ENCODE results near the gene P2RX7.
"Not testable (repeated sequence)": the region's sequence is repeated elsewhere in the genome, so short reads cannot be mapped to it uniquely, and the experiment has no call there.

The P2RX7 gene

DNA sequence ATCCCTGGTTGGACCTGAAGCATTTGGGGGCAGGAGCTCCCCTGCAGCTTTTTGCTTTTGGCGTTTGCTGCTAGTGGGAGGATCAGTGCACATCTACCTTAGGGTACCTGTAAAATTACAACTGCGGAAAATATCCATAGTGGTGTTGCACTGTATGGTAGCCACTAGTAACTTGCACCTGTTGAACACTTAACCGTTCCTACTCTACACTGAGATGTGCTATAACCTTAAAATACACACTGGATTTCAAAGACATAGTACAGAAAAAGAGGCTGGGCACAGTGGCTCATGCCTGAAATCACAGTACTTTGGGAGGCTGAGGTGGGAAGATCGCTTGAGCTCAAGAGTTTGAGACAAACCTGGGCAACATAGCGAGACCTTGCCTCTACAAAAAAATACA, 80.2 kb downstream of the P2RX7 start:
- no peak for DNase-seq

DNA sequence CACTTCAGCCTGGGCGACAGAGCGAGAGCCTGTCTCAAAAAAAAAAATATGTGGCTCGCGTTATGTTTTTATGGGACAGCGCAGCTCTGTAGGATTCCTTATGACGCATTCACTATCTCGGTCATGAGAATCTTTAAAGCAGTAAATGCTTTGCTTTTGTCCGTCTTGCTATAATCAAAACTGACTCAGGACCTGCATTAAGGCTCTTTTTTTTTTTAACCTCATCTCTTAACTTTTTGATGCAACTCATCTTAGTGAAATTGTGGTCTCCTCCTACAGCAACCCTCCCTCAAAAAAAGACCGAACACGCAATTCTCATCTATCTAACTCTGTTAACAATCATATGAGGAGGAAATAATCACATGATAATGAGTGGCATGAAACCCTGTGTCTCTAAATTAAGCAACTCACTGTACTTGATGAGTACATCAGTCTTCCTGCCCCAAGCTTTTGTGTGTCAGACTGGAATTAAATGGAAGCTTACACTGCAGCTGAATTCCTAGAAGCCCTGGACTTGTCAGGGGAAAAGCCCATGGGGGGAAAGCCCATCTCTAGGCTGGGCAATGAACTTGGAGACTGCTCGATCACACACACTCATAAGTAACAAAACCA, 81.6 kb downstream of the P2RX7 start:
- peak; percentile 34 for DNase-seq

DNA sequence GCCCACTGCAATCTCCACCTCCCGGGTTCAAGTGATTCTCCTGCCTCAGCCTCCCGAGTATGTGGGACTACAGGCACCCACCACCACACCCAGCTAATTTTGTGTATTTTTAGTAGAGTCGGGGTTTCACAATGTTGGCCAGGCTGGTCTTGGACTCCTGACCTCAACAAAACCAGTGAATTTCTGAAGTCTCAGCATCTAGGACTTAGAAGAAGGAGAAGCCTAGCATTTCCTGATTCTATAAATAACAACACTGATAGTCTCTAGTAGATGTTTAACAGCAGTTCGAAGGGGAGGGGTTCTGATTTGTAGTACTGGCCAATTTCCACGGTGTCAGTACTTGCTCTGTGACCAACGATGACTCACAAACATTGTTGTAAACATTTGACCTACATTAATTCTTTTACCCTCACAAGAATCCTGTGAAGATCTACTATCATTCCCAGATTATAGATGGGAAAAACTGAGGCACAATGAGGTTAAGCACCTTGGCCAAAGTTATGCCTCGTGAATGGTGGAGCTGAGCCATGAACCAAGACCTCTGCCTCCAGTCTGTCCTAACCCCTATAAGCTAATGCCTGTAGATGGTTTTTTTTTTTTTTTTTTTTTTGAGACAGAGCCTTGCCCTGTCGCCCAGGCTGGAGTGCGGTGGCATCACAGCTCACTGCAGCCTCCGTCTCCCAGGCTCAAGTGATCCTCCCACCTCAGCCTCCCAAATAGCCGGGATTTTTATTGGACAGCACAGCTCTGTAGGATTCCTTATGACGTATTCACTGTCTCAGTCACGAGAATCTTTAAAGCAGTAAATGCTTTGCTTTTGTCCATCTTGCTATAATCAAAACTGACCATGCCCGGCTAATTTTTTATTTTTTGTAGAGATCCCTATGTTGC, 82.4 kb downstream of the P2RX7 start:
- peak; percentile 85 for DNase-seq

DNA sequence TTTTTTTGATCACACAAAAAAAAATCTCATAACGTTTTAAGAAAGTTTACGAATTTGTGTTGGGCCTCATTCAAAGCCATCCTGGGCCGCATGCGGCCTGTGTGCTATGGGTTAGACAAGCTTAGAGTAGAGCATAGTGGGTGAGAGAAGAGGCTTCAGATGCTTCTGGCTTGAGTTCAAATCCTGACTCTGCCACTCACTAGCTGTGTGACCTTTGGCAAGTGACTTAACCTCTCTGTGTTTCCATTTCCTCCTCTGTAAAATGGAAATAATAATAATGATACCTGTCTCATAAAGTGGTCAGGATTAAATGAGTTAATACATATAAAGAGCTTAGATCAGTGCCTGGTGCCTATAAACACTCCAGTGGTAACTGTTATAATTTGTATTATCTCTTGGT, 83.4 kb downstream of the P2RX7 start:
- DNase-seq, result no peak

DNA sequence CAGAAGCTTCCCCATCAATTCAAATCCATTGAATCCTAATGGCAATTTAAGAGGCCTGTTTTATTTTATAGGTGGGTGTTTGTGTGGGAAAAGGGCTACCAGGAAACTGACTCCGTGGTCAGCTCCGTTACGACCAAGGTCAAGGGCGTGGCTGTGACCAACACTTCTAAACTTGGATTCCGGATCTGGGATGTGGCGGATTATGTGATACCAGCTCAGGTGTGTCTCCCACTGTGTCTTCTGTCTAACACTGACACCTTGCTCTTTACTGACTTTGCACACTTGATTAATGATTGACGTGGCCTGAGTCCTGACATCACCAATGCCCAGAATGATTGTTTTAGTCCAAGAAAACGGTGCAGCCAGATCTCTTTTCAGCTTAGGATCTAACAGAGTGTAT, 84.4 kb downstream of the P2RX7 start:
- DNase-seq, result peak; percentile 59

DNA sequence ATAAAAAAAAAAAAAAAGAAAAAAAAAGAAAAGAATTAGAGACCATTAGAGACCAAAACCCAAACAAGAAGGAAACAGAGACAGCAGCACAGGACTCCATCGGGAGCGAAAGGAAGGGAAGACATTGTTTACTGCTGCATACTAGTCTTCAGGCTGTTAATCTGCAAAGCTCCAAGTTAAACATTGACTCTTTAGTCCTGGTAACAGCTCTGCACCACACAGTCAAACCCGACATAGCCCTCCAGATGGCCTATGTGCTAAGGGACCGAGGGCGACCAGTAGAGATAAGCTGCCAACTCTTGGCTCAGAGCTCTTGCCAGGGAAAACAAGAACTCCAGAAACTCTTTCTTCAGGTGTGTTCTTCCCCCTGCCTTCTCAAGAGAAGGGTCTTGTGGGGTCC, 85.1 kb downstream of the P2RX7 start:
- peak; percentile 34 for DNase-seq

DNA sequence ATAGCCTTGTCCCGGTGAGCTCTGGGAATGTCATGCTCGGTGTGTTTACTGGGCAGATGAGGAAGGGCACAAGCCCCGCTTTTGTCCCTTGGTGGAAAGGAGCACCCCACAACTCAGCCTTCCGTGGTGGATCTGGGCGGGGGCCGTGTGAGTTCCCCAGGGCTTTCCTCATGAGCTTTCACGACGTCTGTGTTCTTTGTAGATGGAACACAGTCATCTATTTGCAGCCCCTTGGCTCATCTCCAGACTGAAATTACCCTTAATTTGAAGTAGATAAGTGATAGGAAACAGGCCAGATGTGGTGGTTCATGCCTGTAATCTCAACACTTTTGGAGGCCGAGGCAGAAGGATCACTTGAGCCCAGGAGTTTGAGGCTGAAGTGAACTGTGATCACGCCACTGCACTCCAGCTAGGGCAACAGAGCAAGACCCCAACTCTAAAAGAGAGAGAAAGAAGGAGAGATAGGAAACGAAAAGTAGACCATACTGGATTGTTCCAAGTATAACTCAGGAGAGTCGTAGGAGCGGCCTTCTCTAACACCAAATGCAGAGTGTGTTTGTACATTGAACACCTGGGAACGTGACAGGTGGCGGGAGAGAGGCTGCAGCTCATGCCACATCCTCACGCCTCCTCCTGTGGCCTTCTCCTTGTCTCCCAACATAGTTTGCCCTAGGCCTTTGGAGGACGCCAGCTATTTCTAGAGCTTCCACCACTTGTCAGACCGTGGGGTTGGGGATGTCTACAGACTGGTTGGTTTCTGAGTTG, 86.1 kb downstream of the P2RX7 start:
- no peak for DNase-seq

DNA sequence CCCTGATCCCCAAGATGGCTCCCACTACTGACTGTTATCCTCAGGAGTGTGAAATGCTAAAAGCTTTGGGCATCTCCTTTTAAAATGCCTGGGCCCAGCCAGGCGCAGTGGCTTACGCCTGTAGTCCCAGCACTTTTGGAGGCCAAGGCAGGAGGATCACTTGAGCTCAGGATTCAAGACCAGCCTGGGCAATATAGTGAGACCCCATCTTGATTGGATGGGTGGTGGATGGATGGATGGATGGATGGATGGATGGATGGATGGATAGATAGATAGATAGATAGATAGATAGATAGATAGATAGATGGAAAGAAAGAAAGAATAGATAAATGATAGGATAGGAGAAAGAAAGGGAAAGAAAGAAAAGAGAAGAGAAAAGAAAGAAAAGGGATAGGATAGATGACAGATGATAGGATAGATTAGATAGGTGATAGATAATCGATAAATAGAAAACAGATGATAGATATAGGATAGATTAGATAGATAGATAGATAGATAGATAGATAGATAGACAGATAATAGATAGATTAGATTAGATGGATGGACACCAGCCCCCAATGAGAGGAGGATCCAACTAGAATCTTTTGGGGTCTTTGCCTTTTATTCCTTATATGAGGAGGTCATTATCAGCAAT, 86.8 kb downstream of the P2RX7 start:
- DNase-seq, result no peak

DNA sequence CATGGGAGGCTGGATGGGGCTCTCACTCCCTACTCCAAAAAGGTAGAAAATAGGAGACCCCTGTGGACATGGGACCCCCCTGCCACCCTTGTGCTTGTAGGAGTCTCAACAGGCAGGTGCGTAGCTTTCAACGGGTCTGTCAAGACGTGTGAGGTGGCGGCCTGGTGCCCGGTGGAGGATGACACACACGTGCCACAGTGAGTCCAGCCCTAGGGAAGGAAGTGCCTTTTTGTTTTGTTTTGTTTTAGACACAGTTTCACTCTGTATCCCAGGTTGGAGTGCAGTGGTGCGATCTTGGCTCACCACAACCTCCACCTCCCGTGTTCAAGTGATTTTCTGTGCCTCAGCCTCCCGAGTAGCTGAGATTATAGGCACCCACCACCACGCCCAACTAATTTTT, 90.2 kb downstream of the P2RX7 start:
- DNase-seq, result no peak

DNA sequence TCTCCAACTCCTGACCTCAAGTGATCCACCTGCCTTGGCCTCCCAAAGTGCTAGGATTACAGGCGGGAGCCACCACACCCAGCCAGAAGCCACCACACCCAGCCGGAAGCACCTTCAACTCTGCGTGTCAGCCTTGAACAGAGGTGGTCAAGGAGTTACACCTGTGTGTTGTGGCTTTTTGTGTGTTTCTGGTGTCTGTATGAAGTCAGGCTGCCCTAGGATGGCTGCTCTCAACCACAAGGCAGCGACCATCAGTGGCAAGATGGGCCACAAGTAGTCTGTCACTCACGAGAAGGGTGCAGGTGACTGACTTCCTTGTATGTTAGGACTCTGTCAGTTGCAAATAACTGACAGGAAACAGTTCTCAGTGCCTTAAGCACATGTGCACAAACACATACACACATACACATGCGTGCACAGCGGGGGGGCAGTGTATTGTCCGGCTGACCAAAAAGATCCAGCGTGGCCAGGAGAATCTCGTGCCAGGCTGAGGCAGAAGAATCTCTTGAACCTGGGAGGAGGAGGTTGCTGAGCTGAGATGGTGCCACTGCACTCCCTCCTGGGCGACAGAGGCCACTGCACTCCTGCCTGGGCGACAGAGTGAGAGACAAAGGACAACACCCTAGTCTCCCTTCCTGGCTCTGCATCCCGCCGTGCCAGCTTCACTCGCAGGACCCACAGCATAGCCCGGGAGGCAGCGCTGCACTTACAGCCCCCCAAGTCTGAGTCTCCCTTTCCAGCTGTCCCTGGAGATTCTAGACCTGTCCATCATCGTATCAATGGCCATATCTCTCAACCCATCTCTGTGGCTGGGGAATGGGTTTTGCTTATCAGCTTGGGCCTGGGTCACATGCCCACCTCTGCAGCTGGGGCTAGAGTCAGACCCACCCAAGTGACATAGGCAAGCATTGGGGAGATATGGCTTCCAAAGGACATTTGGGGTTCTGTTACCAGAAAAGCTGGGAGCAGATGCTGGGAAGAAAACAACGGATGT, 90.9 kb downstream of the P2RX7 start:
- peak; percentile 53 for DNase-seq

DNA sequence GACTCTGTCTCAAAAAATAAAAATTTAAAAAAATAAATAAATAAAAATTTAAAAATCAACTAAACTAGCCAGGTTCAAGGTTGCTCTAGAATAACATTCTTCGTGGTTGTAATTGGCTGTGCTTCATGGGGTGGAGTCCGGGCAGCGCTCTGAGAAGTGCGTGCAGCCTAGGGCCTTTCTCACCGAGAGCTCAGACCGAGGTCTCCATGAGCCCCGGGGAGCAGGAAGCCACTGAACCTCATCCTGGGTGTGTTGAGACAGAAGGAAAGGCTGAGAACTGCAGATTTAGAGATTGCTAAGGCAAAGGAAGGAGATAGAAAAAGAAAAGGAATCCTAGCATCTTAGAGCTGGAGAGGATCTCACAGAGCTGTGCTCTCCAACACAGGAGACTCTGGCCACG, 91.9 kb downstream of the P2RX7 start:
- no peak for DNase-seq

DNA sequence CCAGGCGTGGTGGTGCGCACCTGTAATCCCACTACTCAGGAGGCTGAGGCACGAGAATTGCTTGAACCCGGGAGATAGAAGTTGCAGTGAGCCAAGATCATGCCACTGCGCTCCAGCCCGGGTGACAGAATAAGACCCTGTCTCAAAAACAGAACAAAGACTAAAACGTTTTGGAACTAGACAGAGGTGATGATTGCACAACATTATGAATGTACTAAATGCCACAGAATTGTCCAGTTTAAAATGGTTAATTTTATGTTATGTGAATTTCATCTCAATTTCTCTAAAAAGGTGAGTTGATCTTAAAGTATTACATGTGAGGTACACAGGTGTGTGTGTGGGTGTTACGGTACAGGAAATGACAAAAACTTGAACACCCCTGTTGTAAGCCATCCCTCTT, 93.7 kb downstream of the P2RX7 start:
- no peak for DNase-seq

DNA sequence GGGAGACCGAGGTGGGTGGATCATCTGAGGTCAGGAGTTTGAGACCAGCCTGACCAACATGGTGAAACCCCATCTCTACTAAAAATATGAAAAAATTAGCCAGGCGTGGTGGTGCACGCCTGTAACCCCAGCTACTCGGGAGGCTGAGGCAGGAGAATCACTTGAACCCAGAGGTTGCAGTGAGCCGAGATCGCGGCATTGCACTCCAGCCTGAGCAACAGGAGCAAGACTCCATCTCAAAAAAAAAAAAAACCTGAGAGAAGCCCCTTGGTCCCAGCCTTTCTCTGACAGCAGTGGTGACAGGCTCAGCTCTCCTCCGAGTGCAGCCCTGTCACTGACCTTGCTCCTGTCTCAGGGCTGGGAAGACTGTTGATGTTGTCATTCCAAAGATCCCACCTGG, 94.2 kb downstream of the P2RX7 start:
- not testable (repeated sequence) for DNase-seq

DNA sequence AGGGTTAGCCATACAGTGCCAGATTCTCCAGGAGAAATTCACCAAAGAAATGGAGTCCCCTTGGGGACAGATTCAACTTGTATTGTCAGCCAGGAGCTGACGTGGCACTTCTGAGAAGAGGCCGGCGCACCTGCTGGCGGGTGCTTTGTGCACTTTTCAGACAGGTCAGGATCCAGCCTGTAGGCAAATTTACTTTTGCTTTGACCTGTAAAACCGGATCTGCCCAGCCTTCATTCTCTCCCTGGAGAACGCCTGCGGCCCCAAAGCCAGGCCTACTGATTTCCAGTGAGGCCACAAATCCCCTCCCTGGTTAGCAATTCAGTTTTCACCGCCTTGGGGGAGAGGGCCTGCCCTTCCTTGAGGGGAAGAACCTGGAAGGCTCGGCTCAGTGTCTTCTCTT, 94.6 kb downstream of the P2RX7 start:
- peak; percentile 98 for DNase-seq

DNA sequence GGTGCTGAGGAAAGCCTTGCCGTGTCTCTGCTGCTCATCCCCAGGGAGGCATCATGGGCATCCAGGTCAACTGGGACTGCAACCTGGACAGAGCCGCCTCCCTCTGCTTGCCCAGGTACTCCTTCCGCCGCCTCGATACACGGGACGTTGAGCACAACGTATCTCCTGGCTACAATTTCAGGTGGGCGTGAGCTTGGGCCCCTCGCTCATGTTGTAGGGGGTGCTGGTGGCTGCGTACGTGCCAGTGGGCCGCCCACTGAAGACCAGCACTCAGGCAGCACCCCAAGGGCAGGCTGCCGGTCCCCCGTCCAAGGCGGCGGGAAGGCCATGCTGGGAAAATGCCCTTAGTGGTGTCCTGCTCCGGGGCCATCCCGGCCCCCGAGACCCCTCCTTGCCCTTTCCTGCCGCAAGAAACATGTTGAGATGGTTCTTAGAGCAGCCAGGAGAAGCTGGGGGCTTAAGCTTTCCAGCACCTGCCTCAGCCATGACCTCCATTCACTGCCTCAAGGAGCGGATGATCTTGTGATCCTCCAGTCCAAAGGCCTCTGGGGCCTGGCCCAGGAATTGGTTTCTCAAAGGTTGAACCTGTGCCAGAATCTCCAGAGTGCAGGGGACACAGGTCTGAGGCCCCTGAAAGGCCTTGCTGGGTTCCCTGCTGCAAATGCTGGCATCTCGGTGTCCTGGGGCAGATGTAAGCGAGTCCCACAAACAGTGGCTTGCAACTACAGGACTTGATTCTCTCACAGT, 96.4 kb downstream of the P2RX7 start:
- DNase-seq, result no peak

DNA sequence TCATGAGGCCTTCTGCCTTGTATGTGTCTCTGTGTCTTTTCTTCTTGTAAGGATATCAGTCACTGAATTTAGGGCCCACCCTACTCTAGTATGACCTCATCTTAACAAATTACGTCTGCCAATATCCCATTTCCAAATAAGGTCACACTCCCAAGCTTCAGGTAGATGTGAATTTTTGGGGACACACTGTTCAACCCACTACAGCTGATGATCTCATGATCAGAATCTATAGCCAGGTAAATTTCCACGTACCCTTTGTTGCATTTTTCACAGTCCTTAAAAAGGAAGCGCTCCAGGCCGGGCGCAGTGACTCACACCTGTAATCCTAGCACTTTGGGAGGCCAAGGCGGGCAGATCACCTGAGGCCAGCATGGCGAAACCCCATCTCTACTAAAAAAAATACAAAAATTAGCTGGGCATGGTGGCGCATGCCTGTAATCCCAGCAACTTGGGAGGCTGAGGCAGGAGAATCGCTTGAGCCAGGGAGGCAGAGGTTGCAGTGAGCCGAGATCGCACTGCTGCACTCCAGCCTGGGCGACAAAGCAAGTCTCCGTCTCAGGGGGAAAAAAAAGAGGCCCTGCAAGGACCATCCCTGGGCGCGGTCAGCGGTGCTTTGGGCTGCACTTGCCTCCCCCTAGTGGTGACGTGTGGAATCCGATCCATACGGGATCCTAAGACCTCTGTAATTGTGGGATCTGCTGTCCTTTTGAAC, 97.3 kb downstream of the P2RX7 start:
- peak; percentile 94 for DNase-seq

DNA sequence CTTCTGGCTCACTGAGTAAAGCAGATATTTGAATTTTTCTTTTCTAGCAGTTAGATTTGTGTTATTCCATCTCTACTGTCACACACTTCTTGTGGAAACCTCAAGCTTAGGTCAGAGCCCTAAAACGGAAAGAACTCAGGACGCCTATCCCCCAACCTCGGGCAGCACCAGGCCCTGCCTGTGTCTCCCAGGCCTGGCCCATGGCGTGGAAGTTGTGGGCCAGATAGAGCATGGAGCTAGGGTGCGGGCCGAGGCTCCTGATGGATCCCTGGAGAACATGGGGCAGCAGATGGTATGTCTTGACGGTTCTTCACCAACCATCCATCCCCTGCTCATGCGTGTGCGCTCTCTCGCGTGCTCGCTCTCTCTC, 97.8 kb downstream of the P2RX7 start:
- no peak for DNase-seq

DNA sequence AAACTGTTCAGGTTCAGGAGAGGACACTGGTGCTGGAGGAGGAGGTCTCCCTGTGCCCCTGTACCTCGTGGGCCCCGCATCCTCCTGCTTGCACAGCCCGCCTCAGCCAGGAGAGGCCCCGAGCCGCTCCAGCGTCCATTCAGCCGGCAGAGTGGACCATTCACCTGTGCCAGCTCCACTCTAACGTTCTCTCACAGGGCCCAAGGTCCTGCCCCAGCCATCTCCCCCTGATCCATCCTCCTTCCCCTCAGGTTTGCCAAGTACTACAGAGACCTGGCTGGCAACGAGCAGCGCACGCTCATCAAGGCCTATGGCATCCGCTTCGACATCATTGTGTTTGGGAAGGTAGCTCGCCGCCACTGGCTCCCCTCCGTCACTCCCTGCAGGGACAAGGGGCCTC, 99.5 kb downstream of the P2RX7 start:
- DNase-seq, result no peak

DNA sequence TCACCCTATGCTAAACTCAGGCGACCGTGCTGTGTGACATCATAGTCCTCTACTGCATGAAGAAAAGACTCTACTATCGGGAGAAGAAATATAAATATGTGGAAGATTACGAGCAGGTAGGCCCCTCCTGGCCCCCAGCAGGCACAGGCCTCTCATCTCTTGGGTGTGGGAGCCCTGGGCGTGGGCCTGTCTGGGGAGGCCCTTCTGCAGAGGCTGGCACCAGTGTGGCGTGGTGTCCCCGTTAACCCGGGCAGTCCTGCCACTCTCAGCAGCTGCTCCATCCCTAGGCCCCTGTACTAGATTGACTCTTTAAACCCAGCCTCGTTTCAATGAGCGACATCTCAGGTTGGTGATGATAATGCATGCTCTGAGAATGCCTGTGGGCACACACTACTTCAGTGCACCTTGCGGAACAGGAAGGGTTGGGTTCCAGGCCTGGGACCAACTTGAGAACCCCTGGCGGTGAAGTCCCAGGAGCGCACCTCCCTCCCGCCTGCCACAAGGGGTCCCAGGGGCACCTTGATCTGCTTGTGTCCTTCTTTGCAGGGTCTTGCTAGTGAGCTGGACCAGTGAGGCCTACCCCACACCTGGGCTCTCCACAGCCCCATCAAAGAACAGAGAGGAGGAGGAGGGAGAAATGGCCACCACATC, 100.4 kb downstream of the P2RX7 start:
- no peak for DNase-seq

DNA sequence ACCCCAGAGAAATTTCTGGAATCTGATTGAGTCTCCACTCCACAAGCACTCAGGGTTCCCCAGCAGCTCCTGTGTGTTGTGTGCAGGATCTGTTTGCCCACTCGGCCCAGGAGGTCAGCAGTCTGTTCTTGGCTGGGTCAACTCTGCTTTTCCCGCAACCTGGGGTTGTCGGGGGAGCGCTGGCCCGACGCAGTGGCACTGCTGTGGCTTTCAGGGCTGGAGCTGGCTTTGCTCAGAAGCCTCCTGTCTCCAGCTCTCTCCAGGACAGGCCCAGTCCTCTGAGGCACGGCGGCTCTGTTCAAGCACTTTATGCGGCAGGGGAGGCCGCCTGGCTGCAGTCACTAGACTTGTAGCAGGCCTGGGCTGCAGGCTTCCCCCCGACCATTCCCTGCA, 100.9 kb downstream of the P2RX7 start:
- DNase-seq, result no peak
